Measurements from ENCODE around the gene CTSE. TPM values are rescaled to one million over a fixed set of nuclear protein-coding genes. Genes with fewer than 3 reads are reported as not detected.

Gene CTSE
- total and polyA plus RNA-seq, 9 donors: 0.13 to 1.1 (median 0.80) TPM; not detected in 4

- intact Hi-C loops (cut with DNase I): no loop called here
- peaks cover 11% of the 10 kb centered on the region for H3K4me1 ChIP-seq (ENCODE audit: insufficient read depth)
- WGBS, 3 donors: 75 to 78% (median 76%) methylated on average over 12 of the region's 12 CpGs
- no peak overlapping the region for H3K4me3 ChIP-seq
- H3K27me3 ChIP-seq: no peaks in the 10 kb centered on the region
- no peaks in the 10 kb centered on the region for H3K36me3 ChIP-seq
- no peak for DNase-seq
- H3K9me3 ChIP-seq: no peaks in the 10 kb centered on the region
- no peak overlapping the region for H3K27ac ChIP-seq
- TF ChIP-seq CTCF (IDR thresholded peaks at IDR 0.05) (no peak), EP300 (IDR thresholded peaks at IDR 0.05) (no peak), POLR2A (IDR thresholded peaks at IDR 0.05) (no peak)
Observed at GRCh38 chr1:206004826-206005225, 18.9 kb downstream of the CTSE start.

- intact Hi-C loops (cut with DNase I): no loop called here
- H3K27ac ChIP-seq: no peak overlapping the region
- H3K36me3 ChIP-seq: no peaks in the 10 kb centered on the region
- H3K4me1 ChIP-seq (ENCODE audit: insufficient read depth): peaks cover 11% of the 10 kb centered on the region
- no peak overlapping the region for H3K4me3 ChIP-seq
- H3K27me3 ChIP-seq: no peaks in the 10 kb centered on the region
- WGBS, 3 donors: 97 to 98% (median 97%) methylated on average over 7 of the region's 7 CpGs
- DNase-seq: no peak
- TF ChIP-seq EP300 (IDR thresholded peaks at IDR 0.05): no peak
- no peak for TF ChIP-seq CTCF (IDR thresholded peaks at IDR 0.05)
- no peak for TF ChIP-seq POLR2A (IDR thresholded peaks at IDR 0.05)
- H3K9me3 ChIP-seq: no peaks in the 10 kb centered on the region
Observed at GRCh38 chr1:206003854-206004800, 19.6 kb downstream of the CTSE start.

DNA sequence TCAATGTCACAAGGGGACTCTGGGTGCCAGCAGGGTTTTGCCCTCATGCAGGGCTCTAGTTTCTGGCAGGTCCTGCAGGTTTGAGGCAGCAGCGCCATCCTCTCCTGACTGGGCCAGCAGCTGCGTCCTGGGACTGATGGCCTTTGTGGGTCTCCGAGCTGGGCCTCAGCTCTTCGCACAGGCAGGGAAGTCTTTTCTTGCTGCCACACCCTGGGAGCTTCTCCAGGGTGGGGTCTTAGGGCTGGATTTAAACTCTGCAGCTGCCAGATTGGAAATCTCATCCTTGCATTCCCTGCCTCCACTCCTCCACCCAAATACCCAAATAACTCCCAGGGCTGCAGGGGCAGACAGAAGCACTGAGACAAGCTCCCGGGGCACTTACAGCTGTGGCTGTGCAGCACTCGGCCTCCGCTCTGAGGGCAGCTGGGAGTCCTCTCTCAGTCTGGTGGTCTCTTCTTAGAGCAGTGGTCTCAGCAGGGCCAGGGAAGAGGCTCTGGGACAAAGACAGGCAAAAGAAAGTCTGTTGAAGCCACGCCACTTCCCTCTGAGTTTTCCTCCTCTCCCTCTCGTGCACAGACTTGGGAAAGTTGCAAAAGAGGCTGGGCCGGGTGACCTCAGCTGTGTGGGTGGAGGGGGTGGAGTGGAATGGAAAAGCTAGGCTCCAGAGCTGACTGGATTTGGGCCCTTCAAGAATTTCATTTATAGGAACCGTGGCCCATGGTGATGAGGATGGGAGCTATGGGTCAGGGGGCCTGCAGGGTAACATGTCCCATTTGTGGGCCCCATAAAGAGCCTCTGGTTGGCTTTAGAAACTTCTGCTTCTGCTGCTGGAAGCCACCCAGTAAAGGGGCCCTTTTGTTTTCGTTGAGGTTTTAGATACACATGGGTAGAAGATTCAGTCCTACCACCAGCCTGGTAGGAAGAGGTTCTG is 20.6 kb downstream of the CTSE start, which contains the start of gene RAB7B:
Gene RAB7B (minus strand): TSS at position 525 of the 931 bp plus-strand sequence. CDS start 9,260 bp downstream, outside the sequence.
- no peaks in the 10 kb centered on the region for H3K36me3 ChIP-seq
- H3K9me3 ChIP-seq: no peaks in the 10 kb centered on the region
- peak within 1 kb of the TSS; percentile 4 for H3K4me3 ChIP-seq
- intact Hi-C loops (cut with DNase I): no loop called here
- DNase-seq: peak; percentile 53 to 72 (median 69)
- WGBS, 3 donors: 10 to 14% (median 11%) methylated on average over 9 to 12 of the region's 12 CpGs
- TF ChIP-seq POLR2A (IDR thresholded peaks at IDR 0.05): no peak
- TF ChIP-seq EP300 (IDR thresholded peaks at IDR 0.05): no peak
- TF ChIP-seq CTCF (IDR thresholded peaks at IDR 0.05): no peak
- H3K27ac ChIP-seq: peak within 1 kb of the TSS in 1 of 2 donors; percentile 22
- no peaks in the 10 kb centered on the region for H3K27me3 ChIP-seq
- peaks cover 11% of the 10 kb centered on the region for H3K4me1 ChIP-seq (ENCODE audit: insufficient read depth)

DNA sequence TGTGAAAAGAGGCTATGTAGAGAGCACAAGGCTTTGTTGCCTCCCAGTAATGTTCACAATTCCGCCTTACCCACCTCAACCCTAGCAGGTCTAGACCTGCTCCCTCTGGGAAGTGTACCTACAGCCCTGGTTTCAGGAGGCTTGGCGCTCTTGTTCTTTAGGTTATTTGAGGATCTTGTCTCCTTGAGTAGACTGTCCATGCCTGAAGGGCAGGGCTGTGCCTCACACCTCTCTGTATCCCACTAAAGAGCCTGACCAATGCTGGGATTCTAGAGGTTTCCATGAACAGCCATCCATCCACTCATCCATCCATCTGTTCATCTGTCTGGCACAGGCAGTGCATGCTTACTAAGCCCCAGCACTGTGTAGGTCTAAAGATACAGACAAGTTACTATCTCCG is 21.5 kb downstream of the CTSE start:
- Histone ChIP-seq H3K4me1 (ENCODE audit: insufficient read depth) (peaks cover 11% of the 10 kb centered on the region), H3K27me3 (no peaks in the 10 kb centered on the region), H3K27ac (no peak overlapping the region), H3K9me3 (no peaks in the 10 kb centered on the region), H3K36me3 (no peaks in the 10 kb centered on the region), H3K4me3 (no peak overlapping the region)
- intact Hi-C loops (cut with DNase I): no loop called here
- TF ChIP-seq POLR2A (IDR thresholded peaks at IDR 0.05): no peak
- TF ChIP-seq CTCF (IDR thresholded peaks at IDR 0.05): no peak
- TF ChIP-seq EP300 (IDR thresholded peaks at IDR 0.05): no peak
- DNase-seq: no peak
- WGBS, 3 donors: 90 to 97% (median 94%) methylated on average over 3 of the region's 3 CpGs

All from ovary (tissue), 9 donors.